Suprapubic skin (tissue), 4 donors: ENCODE results near the gene FGF18. TPM values are rescaled to one million over a fixed set of nuclear protein-coding genes. Genes with fewer than 3 reads are reported as not detected.

Experiments
- DNase-seq, 2 donors: peaks; one replicate each; pipeline ENCODE4 v3.0.0-alpha.2; 2019; ENCODE audit warnings: low spot score in 2 of 2
- H3K27ac ChIP-seq: fragments of 200-600 bp; sonication (generic); one replicate; pipeline ENCODE4 v1.5.1; 2019
- H3K27me3 ChIP-seq: fragments of 200-600 bp; sonication (generic); one replicate; pipeline ENCODE4 v1.5.1; 2019
- H3K36me3 ChIP-seq: fragments of 200-600 bp; sonication (generic); one replicate; pipeline ENCODE4 v1.5.1; 2019
- H3K4me1 ChIP-seq: fragments of 200-600 bp; sonication (generic); one replicate; pipeline ENCODE4 v1.5.1; 2019
- H3K4me3 ChIP-seq: fragments of 200-600 bp; sonication (generic); one replicate; pipeline ENCODE4 v1.5.1; 2019; ENCODE audit warnings: mild to moderate bottlenecking
- H3K9me3 ChIP-seq: fragments of 200-600 bp; sonication (generic); one replicate; pipeline ENCODE4 v1.5.1; 2019
- CTCF ChIP-seq, 2 donors: fragments of 200-600 bp in 1 of 2; fragments of 450-650 bp in 1 of 2; sonication (generic) in 1 of 2; IDR thresholded peaks; one replicate each; pipeline ENCODE4 v1.5.1; 2016 to 2019; ENCODE audit warnings: antibody characterized with exemption in 2 of 2, mild to moderate bottlenecking in 1 of 2, moderate library complexity in 1 of 2
- EP300 ChIP-seq: sonication (generic); formaldehyde crosslinking; IDR thresholded peaks from one replicate; pipeline ENCODE4 v1.6.1; 2017; ENCODE audit warnings: antibody characterized with exemption
- POLR2A ChIP-seq, 2 donors: fragments of 450-650 bp; IDR thresholded peaks; one replicate each; pipeline ENCODE4 v1.6.1; 2017; ENCODE audit warnings: antibody characterized with exemption in 2 of 2, mild to moderate bottlenecking in 2 of 2, moderate library complexity in 2 of 2
- POLR2AphosphoS5 ChIP-seq, 3 donors: sonication (generic); formaldehyde crosslinking; IDR thresholded peaks; one replicate each; pipeline ENCODE4 v1.6.1; 2017; ENCODE audit warnings: antibody characterized with exemption in 3 of 3
- WGBS: methylation state at CpG from one replicate; pipeline ENCODE4 v1.1.5; 2018; 5-methylcytosine and 5-hydroxymethylcytosine counted together
- total RNA-seq, 4 donors: library from RNA; depleted of rRNA; stranded (reverse); fragments of >200 nt; gene quantifications; one replicate each; pipeline ENCODE4 v1.1.0, GENCODE V29; 2016

The FGF18 gene
- total RNA-seq, 4 donors from 2014 or later = 0.32 to 3.2 (median 0.50) TPM

GRCh38 chr5:171470420-171470819 lies 51.0 kb downstream of the FGF18 start:
- no peaks in the 10 kb centered on the region for H3K36me3 ChIP-seq
- TF ChIP-seq CTCF (IDR thresholded peaks at IDR 0.05) = no peak
- WGBS = 96% methylated on average over 15 of the region's 15 CpGs

GRCh38 chr5:171474230-171474813 lies 54.9 kb downstream of the FGF18 start:
- Histone ChIP-seq H3K4me1 (no peaks in the 10 kb centered on the region), H3K4me3 (no peak overlapping the region), H3K9me3 (no peaks in the 10 kb centered on the region), H3K36me3 (no peaks in the 10 kb centered on the region), H3K27me3 (no peaks in the 10 kb centered on the region), H3K27ac (no peak overlapping the region)
- DNase-seq = no peak
- 58% methylated on average over 16 of the region's 16 CpGs for WGBS
- no peak for TF ChIP-seq EP300
- no peak for TF ChIP-seq POLR2AphosphoS5 (IDR thresholded peaks at IDR 0.05)
- no peak for TF ChIP-seq CTCF (IDR thresholded peaks at IDR 0.05)
- no peak for TF ChIP-seq POLR2A (IDR thresholded peaks at IDR 0.05)

More at GRCh38 chr5:171470420-171470819, 51.0 kb downstream of the FGF18 start:
- no peak overlapping the region for H3K27ac ChIP-seq
- DNase-seq = no peak
- no peak overlapping the region for H3K4me3 ChIP-seq
- no peaks in the 10 kb centered on the region for H3K9me3 ChIP-seq
- no peaks in the 10 kb centered on the region for H3K4me1 ChIP-seq
- H3K27me3 ChIP-seq = no peaks in the 10 kb centered on the region

GRCh38 chr5:171475596-171475995 lies 56.1 kb downstream of the FGF18 start:
- Histone ChIP-seq H3K27me3 (no peaks in the 10 kb centered on the region), H3K9me3 (no peaks in the 10 kb centered on the region), H3K4me3 (no peak overlapping the region), H3K36me3 (no peaks in the 10 kb centered on the region), H3K27ac (no peak overlapping the region), H3K4me1 (no peaks in the 10 kb centered on the region)
- no peak for DNase-seq
- TF ChIP-seq EP300 (no peak), POLR2AphosphoS5 (IDR thresholded peaks at IDR 0.05) (no peak), POLR2A (IDR thresholded peaks at IDR 0.05) (no peak), CTCF (IDR thresholded peaks at IDR 0.05) (no peak)

GRCh38 chr5:171476701-171477100 lies 57.3 kb downstream of the FGF18 start:
- DNase-seq = no peak
- no peaks in the 10 kb centered on the region for H3K27me3 ChIP-seq
- 78% methylated on average over 1 of the region's 1 CpG for WGBS
- no peak overlapping the region for H3K4me3 ChIP-seq
- no peak for TF ChIP-seq EP300
- H3K4me1 ChIP-seq = peaks cover under 1% of the 10 kb centered on the region
- no peaks in the 10 kb centered on the region for H3K9me3 ChIP-seq
- H3K27ac ChIP-seq = no peak overlapping the region
- H3K36me3 ChIP-seq = no peaks in the 10 kb centered on the region

- TF ChIP-seq EP300 (no peak), POLR2AphosphoS5 (IDR thresholded peaks at IDR 0.05) (no peak), POLR2A (IDR thresholded peaks at IDR 0.05) (no peak)
- H3K36me3 ChIP-seq = no peaks in the 10 kb centered on the region
- peaks cover 4% of the 10 kb centered on the region for H3K4me1 ChIP-seq
- 71% methylated on average over 2 of the region's 2 CpGs for WGBS
- no peak for DNase-seq
- no peak overlapping the region for H3K4me3 ChIP-seq
- no peaks in the 10 kb centered on the region for H3K9me3 ChIP-seq
- no peak overlapping the region for H3K27ac ChIP-seq
- H3K27me3 ChIP-seq = no peaks in the 10 kb centered on the region
Observed at GRCh38 chr5:171477101-171477500, 57.7 kb downstream of the FGF18 start.

- no peak for DNase-seq
- TF ChIP-seq POLR2A (IDR thresholded peaks at IDR 0.05) (no peak), CTCF (IDR thresholded peaks at IDR 0.05) (no peak), POLR2AphosphoS5 (IDR thresholded peaks at IDR 0.05) (no peak), EP300 (no peak)
- H3K27ac ChIP-seq = no peak overlapping the region
- no peaks in the 10 kb centered on the region for H3K27me3 ChIP-seq
- H3K36me3 ChIP-seq = no peaks in the 10 kb centered on the region
- H3K4me1 ChIP-seq = peaks cover 4% of the 10 kb centered on the region
- WGBS = 70% methylated on average over 3 of the region's 3 CpGs
- no peaks in the 10 kb centered on the region for H3K9me3 ChIP-seq
- no peak overlapping the region for H3K4me3 ChIP-seq
Observed at GRCh38 chr5:171477666-171478065, 58.2 kb downstream of the FGF18 start.
